Measurements from ENCODE around the gene HSP90B1. TPM values are rescaled to one million over a fixed set of nuclear protein-coding genes. Genes with fewer than 3 reads are reported as not detected.
A peak's percentile ranks its signal among the peaks of the same experiment; 100 is the strongest.

Gene HSP90B1
- total RNA-seq, 1 experiment from 2014 or later = 857 TPM

- intact Hi-C loops (cut with micrococcal nuclease; ENCODE audit: unreplicated experiment) = loop anchor here (1.0 to 2.0 kb wide), 5 partner anchors 28 to 89 kb away; partner anchors contain the start of gene TDG
Measured at GRCh38 chr12:103929784-103930033, 501 bp upstream of the HSP90B1 start.

GRCh38 chr12:103930787-103931735 lies 851 bp downstream of the HSP90B1 start:
- Mint-ChIP-seq H3K36me3 (ENCODE audit: insufficient read depth, unreplicated experiment) (peaks cover 68% of the 10 kb centered on the region), H3K4me3 (ENCODE audit: unreplicated experiment) (peak overlapping the region; percentile 93), H3K4me1 (ENCODE audit: low read depth, unreplicated experiment) (peaks cover 23% of the 10 kb centered on the region), H3K9me3 (ENCODE audit: unreplicated experiment) (no peaks in the 10 kb centered on the region), H3K27ac (ENCODE audit: unreplicated experiment) (peak overlapping the region; percentile 98), H3K27me3 (ENCODE audit: insufficient read depth, unreplicated experiment) (no peaks in the 10 kb centered on the region)
- no TSS peak for BruUV-seq (replicated peaks)
- Histone ChIP-seq H3K4me3 (ENCODE audit: low read depth, low read length) (peak overlapping the region; percentile 90), H3K36me3 (ENCODE audit: control insufficient read depth, insufficient read depth, low read length) (peaks cover 3% of the 10 kb centered on the region; the same call in 1 of the 2 replicates), H3K9me3 (no peaks in the 10 kb centered on the region), H3K4me1 (peaks cover 9% of the 10 kb centered on the region; the same call in 1 of the 2 replicates), H3K27me3 (replicated peaks; ENCODE audit: control insufficient read depth, insufficient read depth, low read length) (no peaks in the 10 kb centered on the region)
- ChIA-PET CTCF (interaction anchor here (1.7 kb wide), 1 partner anchor 160 kb away, joined by 5 read pairs; no protein-coding TSS in a partner anchor), POLR2A (interaction anchor here (0.6 to 1.2 kb wide), 2 partner anchors 21 to 35 kb away, joined by 3 read pairs; partner anchors contain the start of gene TDG)
- peak in 1 of 2 experiments; percentile 21 for DNase-seq
- intact Hi-C loops (cut with micrococcal nuclease; ENCODE audit: unreplicated experiment) = loop anchor here (1.0 to 2.0 kb wide), 4 partner anchors 26 to 91 kb away; partner anchors contain the start of gene TDG
- no peak for TF ChIP-seq CTCF (IDR thresholded peaks at IDR 0.05; ENCODE audit: insufficient read depth in 1 of 2, low read depth in 1 of 2, low read length in 1 of 2, severe bottlenecking in 1 of 2, unreplicated experiment in 1 of 2)

More at GRCh38 chr12:103929784-103930033, 501 bp upstream of the HSP90B1 start:
- H3K27me3 Mint-ChIP-seq (ENCODE audit: insufficient read depth, unreplicated experiment) = no peaks in the 10 kb centered on the region
- Histone ChIP-seq H3K4me3 (ENCODE audit: low read depth, low read length) (peak overlapping the region; percentile 61), H3K4me1 (peaks cover 9% of the 10 kb centered on the region; the same call in 1 of the 2 replicates), H3K27me3 (replicated peaks; ENCODE audit: control insufficient read depth, insufficient read depth, low read length) (no peaks in the 10 kb centered on the region), H3K9me3 (no peaks in the 10 kb centered on the region), H3K36me3 (ENCODE audit: control insufficient read depth, insufficient read depth, low read length) (no peaks in the 10 kb centered on the region)
- peak overlapping the region; percentile 98 for H3K27ac Mint-ChIP-seq (ENCODE audit: unreplicated experiment)
- TF ChIP-seq CTCF (IDR thresholded peaks at IDR 0.05; ENCODE audit: insufficient read depth in 1 of 2, low read depth in 1 of 2, low read length in 1 of 2, severe bottlenecking in 1 of 2, unreplicated experiment in 1 of 2) = no peak
- no peaks in the 10 kb centered on the region for H3K9me3 Mint-ChIP-seq (ENCODE audit: unreplicated experiment)
- peaks cover 23% of the 10 kb centered on the region for H3K4me1 Mint-ChIP-seq (ENCODE audit: low read depth, unreplicated experiment)
- no TSS peak for BruUV-seq (replicated peaks)
- H3K4me3 Mint-ChIP-seq (ENCODE audit: unreplicated experiment) = peak overlapping the region; percentile 93
- peaks cover 54% of the 10 kb centered on the region for H3K36me3 Mint-ChIP-seq (ENCODE audit: insufficient read depth, unreplicated experiment)
- ChIA-PET CTCF (interaction anchor here (0.7 to 1.7 kb wide), 7 partner anchors 20 to 158 kb away, joined by 3 to 5 read pairs (median 4); partner anchors contain the start of gene TDG), POLR2A (interaction anchor here (0.5 to 1.6 kb wide), 16 partner anchors 10 to 359 kb away, joined by 3 to 41 read pairs (median 4); partner anchors contain the start of genes NFYB, NT5DC3 and TDG)
- DNase-seq = no peak

GRCh38 chr12:103933237-103933636 lies 3.0 kb downstream of the HSP90B1 start:
- Mint-ChIP-seq H3K27me3 (ENCODE audit: insufficient read depth, unreplicated experiment) (no peaks in the 10 kb centered on the region), H3K9me3 (ENCODE audit: unreplicated experiment) (no peaks in the 10 kb centered on the region), H3K4me1 (ENCODE audit: low read depth, unreplicated experiment) (peaks cover 18% of the 10 kb centered on the region), H3K4me3 (ENCODE audit: unreplicated experiment) (no peak overlapping the region), H3K27ac (ENCODE audit: unreplicated experiment) (no peak overlapping the region), H3K36me3 (ENCODE audit: insufficient read depth, unreplicated experiment) (peaks cover 86% of the 10 kb centered on the region)
- Histone ChIP-seq H3K9me3 (no peaks in the 10 kb centered on the region), H3K4me1 (peaks cover 9% of the 10 kb centered on the region; the same call in 1 of the 2 replicates), H3K36me3 (ENCODE audit: control insufficient read depth, insufficient read depth, low read length) (peaks cover 3% of the 10 kb centered on the region), H3K27me3 (replicated peaks; ENCODE audit: control insufficient read depth, insufficient read depth, low read length) (no peaks in the 10 kb centered on the region), H3K4me3 (ENCODE audit: low read depth, low read length) (no peak overlapping the region)
- ChIA-PET POLR2A (no interaction called here), CTCF (no interaction called here)
- no peak for TF ChIP-seq CTCF (IDR thresholded peaks at IDR 0.05; ENCODE audit: insufficient read depth in 1 of 2, low read depth in 1 of 2, low read length in 1 of 2, severe bottlenecking in 1 of 2, unreplicated experiment in 1 of 2)
- no peak for DNase-seq
- BruUV-seq (replicated peaks) = no TSS peak
- intact Hi-C loops (cut with micrococcal nuclease; ENCODE audit: unreplicated experiment) = no loop called here

All from Caco-2 (cell line).